ENCODE results near the gene RENBP.

GRCh38 chrX:153983321-153983801, 38.9 kb upstream of the RENBP start:
- TF ChIP-seq REST (IDR thresholded peaks at IDR 0.05) (no peak), CTCF (IDR thresholded peaks at IDR 0.05; ENCODE audit: low read depth, low read length, missing input control) (no peak), GABPA (IDR thresholded peaks at IDR 0.05 in 1 of 2, conservative IDR thresholded peaks at IDR 0.05 in 1 of 2) (no peak), YY1 (IDR thresholded peaks at IDR 0.05) (no peak), EGR1 (IDR thresholded peaks at IDR 0.05; ENCODE audit: low read depth in 2 of 2) (no peak), TAF1 (conservative IDR thresholded peaks at IDR 0.05) (no peak)

All from liver (tissue), 3 donors.